ENCODE measurements around the gene PSPN. TPM values are rescaled to one million over a fixed set of nuclear protein-coding genes. Genes with fewer than 3 reads are reported as not detected.

Gene PSPN
- total RNA-seq, 1 donor from 2014 or later: 4.6 TPM

- no peaks in the 10 kb centered on the region for H3K9me3 Mint-ChIP-seq (ENCODE audit: unreplicated experiment)
Measured at GRCh38 chr19:6412447-6413091, 36.8 kb upstream of the PSPN start.

DNA sequence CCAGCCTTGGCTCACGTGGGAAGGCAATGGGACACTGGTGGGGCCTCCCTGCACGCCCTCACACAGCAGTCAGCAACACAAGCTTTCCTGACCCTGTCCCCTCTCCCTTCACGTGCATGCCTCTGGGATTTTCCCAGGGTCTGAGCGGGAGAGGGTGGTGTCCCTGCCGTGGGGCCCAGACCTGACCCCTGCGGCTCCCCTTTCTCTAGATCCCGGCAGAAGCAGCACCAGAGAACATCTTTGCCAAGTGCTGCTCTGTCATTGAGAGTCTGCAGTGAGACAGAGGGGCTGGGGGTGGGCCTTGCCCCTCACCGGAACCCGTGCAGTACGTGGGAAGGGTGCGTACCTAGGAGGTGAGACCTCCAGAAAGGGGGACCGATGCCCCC is 36.3 kb upstream of the PSPN start:
- TF ChIP-seq, protein P1, sequence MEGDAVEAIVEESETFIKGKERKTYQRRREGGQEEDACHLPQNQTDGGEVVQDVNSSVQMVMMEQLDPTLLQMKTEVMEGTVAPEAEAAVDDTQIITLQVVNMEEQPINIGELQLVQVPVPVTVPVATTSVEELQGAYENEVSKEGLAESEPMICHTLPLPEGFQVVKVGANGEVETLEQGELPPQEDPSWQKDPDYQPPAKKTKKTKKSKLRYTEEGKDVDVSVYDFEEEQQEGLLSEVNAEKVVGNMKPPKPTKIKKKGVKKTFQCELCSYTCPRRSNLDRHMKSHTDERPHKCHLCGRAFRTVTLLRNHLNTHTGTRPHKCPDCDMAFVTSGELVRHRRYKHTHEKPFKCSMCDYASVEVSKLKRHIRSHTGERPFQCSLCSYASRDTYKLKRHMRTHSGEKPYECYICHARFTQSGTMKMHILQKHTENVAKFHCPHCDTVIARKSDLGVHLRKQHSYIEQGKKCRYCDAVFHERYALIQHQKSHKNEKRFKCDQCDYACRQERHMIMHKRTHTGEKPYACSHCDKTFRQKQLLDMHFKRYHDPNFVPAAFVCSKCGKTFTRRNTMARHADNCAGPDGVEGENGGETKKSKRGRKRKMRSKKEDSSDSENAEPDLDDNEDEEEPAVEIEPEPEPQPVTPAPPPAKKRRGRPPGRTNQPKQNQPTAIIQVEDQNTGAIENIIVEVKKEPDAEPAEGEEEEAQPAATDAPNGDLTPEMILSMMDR (IDR thresholded peaks at IDR 0.05; ENCODE audit: unreplicated experiment): no peak

More at GRCh38 chr19:6412447-6413091, 36.8 kb upstream of the PSPN start:
- no peak overlapping the region for H3K27ac Mint-ChIP-seq (ENCODE audit: unreplicated experiment)
- H3K36me3 Mint-ChIP-seq (ENCODE audit: low read depth, unreplicated experiment): peaks cover 9% of the 10 kb centered on the region
- peaks cover 1% of the 10 kb centered on the region for H3K27me3 Mint-ChIP-seq (ENCODE audit: unreplicated experiment)
- TF ChIP-seq, protein P1 (IDR thresholded peaks at IDR 0.05; ENCODE audit: unreplicated experiment): peak; percentile 65
- H3K4me1 Mint-ChIP-seq (ENCODE audit: unreplicated experiment): no peaks in the 10 kb centered on the region
- DNase-seq (ENCODE audit: low spot score): peak; percentile 51
- H3K4me3 Mint-ChIP-seq (ENCODE audit: unreplicated experiment): no peak overlapping the region

DNA sequence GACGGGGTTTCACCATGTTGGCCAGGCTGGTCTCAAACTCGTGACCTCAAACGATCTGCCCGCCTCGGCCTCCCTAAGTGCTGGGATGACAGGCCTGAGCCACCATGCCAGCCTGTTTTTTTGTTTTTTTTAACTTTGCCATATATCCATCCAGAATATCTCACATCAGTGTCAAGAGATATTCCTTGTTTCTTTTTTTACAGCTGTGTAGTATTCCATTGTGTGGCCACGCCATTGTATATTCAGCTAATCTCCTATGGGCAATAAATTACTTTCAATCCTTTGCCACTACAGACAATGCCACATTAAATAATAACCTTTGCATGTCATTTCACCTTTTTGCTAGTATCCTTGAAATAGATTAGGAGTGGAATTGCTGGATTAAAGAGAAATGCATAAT is 33.6 kb upstream of the PSPN start:
- Mint-ChIP-seq H3K36me3 (ENCODE audit: low read depth, unreplicated experiment) (peaks cover under 1% of the 10 kb centered on the region), H3K9me3 (ENCODE audit: unreplicated experiment) (no peaks in the 10 kb centered on the region), H3K4me1 (ENCODE audit: unreplicated experiment) (no peaks in the 10 kb centered on the region), H3K4me3 (ENCODE audit: unreplicated experiment) (no peak overlapping the region), H3K27me3 (ENCODE audit: unreplicated experiment) (peaks cover 1% of the 10 kb centered on the region), H3K27ac (ENCODE audit: unreplicated experiment) (no peak overlapping the region)
- TF ChIP-seq, protein P1 (IDR thresholded peaks at IDR 0.05; ENCODE audit: unreplicated experiment): no peak
- no peak for DNase-seq (ENCODE audit: low spot score)

More for the DNA sequence above, 36.3 kb upstream of the PSPN start:
- H3K4me3 Mint-ChIP-seq (ENCODE audit: unreplicated experiment): no peak overlapping the region
- no peak overlapping the region for H3K27ac Mint-ChIP-seq (ENCODE audit: unreplicated experiment)
- no peaks in the 10 kb centered on the region for H3K9me3 Mint-ChIP-seq (ENCODE audit: unreplicated experiment)
- H3K27me3 Mint-ChIP-seq (ENCODE audit: unreplicated experiment): peaks cover 1% of the 10 kb centered on the region
- no peak for DNase-seq (ENCODE audit: low spot score)
- peaks cover 7% of the 10 kb centered on the region for H3K36me3 Mint-ChIP-seq (ENCODE audit: low read depth, unreplicated experiment)
- no peaks in the 10 kb centered on the region for H3K4me1 Mint-ChIP-seq (ENCODE audit: unreplicated experiment)

DNA sequence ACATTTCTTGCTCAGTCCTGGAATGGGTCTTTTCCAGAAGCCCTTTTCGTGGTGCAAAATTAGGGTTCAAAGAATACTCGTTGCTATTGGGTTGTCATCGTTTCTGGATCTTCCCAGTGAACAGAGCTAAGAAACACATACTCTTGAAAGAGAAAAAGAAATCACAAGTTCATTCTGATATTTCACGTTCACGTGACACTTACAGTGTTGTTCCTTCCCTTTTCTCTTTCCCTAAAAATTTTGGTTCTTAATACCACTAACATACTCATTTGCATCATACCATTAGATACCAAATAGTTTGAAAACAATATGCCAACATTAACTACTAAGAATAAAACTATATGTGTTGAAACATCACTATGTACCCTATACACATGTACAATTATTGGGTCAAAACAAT is 30.7 kb upstream of the PSPN start:
- DNase-seq (ENCODE audit: low spot score): no peak
- Mint-ChIP-seq H3K27ac (ENCODE audit: unreplicated experiment) (no peak overlapping the region), H3K9me3 (ENCODE audit: unreplicated experiment) (no peaks in the 10 kb centered on the region), H3K4me3 (ENCODE audit: unreplicated experiment) (no peak overlapping the region), H3K4me1 (ENCODE audit: unreplicated experiment) (no peaks in the 10 kb centered on the region), H3K36me3 (ENCODE audit: low read depth, unreplicated experiment) (no peaks in the 10 kb centered on the region), H3K27me3 (ENCODE audit: unreplicated experiment) (peaks cover 4% of the 10 kb centered on the region)
- TF ChIP-seq, protein P1 (IDR thresholded peaks at IDR 0.05; ENCODE audit: unreplicated experiment): no peak

DNA sequence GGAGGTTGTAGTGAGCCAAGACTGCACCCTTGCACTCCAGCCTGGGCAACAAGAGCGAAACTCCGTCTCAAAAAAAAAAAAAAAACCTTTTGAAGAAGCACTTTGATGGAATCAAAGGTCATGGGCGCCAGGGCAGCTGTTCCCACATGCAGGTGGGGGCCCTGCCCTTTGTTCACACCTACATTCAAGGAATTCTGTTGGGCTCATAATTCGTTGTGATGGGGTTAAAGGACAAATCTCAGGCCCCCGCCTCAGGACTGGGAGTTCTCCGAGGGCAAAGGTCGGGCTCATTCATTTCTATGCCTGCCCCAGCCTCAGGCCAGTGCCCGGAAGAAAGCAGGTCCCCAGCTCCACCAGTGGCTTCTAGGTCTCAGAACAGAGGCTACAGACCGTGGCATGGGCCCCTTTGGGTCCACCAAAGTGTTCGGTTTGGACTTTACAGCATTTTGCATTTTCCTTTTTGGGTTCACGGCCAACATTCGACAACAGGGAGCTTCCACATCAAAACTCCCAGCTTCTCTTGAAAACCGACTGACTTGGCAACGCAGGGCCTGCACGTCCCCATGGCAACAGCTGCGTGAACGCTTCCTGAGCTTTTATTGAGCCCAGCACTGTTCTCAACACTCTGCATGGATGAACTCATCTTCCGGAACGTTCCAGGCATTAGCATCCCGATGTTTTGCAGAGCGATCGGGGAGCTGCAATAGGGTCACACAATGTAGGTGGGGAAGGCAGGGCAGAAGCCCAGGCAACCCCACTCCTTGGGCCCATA is 27.3 kb upstream of the PSPN start:
- no peak for DNase-seq (ENCODE audit: low spot score)
- peaks cover 4% of the 10 kb centered on the region for H3K27me3 Mint-ChIP-seq (ENCODE audit: unreplicated experiment)
- no peaks in the 10 kb centered on the region for H3K36me3 Mint-ChIP-seq (ENCODE audit: low read depth, unreplicated experiment)
- no peak overlapping the region for H3K27ac Mint-ChIP-seq (ENCODE audit: unreplicated experiment)
- no peak overlapping the region for H3K4me3 Mint-ChIP-seq (ENCODE audit: unreplicated experiment)
- TF ChIP-seq, protein P1 (IDR thresholded peaks at IDR 0.05; ENCODE audit: unreplicated experiment): no peak
- H3K9me3 Mint-ChIP-seq (ENCODE audit: unreplicated experiment): no peaks in the 10 kb centered on the region
- no peaks in the 10 kb centered on the region for H3K4me1 Mint-ChIP-seq (ENCODE audit: unreplicated experiment)
